ENCODE data around the gene SERPINH1.

The SERPINH1 gene

GRCh38 chr11:75554258-75555022, 7.6 kb upstream of the SERPINH1 start:
- no peak for DNase-seq (ENCODE audit: low read depth, low spot score)

DNA sequence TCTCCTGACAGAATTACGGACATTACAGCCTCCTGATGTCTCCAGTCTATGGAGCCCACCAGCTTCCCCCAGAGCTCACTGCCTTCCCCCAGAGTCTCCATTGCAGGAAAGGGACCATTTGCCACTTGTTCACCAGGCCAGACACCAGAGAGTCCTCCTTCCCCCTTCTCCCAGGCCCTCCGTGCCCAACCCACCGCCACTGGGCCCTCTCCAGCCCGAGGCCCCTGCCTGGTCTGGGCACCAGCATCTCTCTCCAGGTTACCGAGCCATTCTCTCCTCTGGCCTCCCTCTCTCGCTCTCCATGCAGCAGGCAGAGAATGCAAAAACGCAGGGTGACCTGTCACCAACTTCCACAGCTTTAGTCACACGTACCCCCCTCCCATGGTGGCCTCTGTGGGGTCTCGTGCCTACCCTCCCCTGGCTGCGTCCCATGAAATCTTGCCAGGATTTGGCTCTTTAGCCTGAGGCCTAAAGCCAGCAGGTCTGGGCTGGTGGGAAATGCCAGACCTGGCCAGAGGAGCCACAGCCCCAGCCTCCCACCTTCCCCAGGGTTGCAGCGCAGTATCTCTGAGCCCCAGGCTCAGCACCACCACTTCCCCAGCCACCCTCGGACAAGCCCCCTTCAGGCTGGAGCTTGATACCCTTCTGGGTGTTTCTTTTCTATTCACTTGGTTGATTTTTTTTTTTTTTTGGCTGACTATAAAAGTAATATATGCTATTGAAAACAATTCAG, 6.8 kb upstream of the SERPINH1 start:
- DNase-seq (ENCODE audit: low read depth, low spot score) = no peak

GRCh38 chr11:75556275-75556674, 5.8 kb upstream of the SERPINH1 start:
- no peak for DNase-seq (ENCODE audit: low read depth, low spot score)

DNA sequence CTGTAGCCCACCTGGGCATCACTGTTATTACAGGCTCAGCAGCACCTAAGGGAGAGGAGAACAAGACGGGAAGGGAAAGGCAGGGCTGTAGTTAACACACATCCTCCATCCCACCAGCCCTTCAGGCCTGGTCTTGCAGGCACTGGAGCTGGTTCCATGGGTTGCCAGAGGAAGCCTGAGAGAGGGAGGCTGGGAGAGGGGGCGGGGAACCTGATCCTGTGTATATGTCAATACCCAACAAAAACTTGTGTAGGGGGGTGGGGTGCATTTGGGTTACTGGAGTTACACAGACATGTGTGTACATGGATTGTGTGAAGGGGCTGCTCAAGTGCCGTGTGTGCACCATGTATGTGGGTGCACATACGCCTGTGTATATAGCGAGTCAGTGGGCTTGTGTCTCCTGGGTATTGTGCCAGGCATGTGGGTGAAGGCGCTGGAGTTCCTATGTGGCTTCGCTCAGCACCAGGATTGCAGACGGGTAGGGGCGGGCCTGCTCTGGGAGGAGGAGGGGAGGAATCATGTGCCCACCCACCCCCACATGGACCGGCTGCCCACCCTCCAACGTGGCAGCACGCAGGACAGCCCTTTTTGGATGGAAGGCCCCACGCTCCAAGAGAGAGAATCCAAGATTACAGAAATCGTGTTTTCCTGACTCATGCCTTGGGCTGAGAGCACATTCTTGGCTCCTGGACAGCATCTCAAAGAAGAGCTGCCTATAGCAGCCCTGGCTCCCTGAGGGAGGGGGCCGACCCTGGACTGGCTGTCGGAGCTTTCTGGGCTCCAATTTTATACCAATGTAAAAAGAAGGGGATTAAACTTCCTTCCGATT, 4.2 kb upstream of the SERPINH1 start:
- no peak for DNase-seq (ENCODE audit: low read depth, low spot score)

DNA sequence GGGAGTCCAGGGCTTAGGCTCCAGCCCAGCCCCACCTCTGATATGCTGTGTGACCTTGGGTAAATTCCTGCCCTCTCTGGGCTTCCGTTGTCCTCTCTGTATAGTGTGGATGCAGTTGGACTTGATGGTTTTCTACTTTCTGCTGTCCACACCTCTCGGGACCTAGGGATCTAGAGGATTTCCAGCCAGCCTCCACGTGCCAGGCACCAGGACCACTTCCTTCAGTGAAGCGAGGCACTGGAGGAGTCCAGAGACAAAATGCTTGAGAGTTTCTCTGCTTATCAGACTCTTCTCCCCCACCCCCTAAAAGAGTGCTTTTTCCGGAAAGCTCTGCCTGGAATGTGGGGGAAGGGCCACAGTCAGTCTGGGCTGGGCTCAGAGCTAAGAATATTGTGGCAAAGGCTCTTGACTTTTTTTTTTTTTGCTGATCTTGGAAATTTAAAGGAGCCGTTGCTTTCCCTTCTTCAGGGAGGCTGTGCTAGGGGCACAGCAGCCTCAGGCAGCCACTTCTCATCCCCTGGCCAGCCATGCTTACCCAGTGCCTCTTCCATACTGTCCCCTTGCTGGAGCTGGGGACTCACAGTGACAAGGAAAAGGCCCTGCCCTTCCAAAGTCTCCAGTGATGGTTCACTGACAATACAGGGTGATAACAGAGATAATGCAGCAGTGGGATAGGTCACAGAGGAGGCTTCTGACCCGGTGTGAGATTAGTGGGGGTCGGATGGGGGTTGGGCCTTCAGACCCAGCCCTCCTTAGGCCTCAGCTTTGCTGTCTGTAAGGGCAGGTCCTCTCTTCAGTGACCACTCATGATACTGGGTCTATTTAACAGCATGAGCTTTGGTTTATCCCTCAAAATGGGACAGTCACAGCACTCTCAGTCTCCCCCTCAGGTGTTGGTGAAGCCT, 2.9 kb upstream of the SERPINH1 start:
- DNase-seq (ENCODE audit: low read depth, low spot score) = no peak

GRCh38 chr11:75560644-75561043, 1.4 kb upstream of the SERPINH1 start:
- no peak for DNase-seq (ENCODE audit: low read depth, low spot score)

GRCh38 chr11:75561426-75562047, 516 bp upstream of the SERPINH1 start:
- DNase-seq (ENCODE audit: low read depth, low spot score) = no peak

- no peak for DNase-seq (ENCODE audit: low read depth, low spot score)
These were observed 907 bp downstream of the SERPINH1 start for GRCh38 chr11:75562836-75563484.

DNA sequence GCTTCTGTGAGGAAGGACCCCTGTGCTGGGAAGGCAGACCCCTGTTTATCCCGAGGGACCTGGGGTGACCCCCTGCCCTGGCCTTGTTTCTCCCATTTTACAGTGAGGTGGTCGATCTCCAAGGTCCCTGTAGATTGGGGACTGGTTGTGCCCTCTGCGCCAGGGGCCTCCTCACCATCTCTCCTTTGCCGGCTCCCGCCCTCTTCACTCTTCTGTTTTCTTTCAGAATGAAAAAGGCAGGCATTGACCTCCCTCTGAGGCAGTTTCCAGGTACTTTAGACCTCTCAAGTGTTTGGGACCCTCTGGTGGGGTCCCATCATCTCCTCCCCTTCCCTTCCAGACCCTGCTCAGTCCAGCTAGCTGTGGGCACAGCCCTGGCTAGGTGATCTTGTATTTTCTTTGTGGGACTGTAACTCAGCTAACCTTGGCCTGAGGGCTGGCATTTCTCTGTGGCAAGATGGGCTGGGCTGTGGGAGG, 1.5 kb downstream of the SERPINH1 start:
- DNase-seq (ENCODE audit: low read depth, low spot score) = no peak

GRCh38 chr11:75563978-75564552, 2.0 kb downstream of the SERPINH1 start:
- DNase-seq (ENCODE audit: low read depth, low spot score) = no peak

GRCh38 chr11:75565221-75565814, 3.3 kb downstream of the SERPINH1 start:
- DNase-seq (ENCODE audit: low read depth, low spot score) = no peak

DNA sequence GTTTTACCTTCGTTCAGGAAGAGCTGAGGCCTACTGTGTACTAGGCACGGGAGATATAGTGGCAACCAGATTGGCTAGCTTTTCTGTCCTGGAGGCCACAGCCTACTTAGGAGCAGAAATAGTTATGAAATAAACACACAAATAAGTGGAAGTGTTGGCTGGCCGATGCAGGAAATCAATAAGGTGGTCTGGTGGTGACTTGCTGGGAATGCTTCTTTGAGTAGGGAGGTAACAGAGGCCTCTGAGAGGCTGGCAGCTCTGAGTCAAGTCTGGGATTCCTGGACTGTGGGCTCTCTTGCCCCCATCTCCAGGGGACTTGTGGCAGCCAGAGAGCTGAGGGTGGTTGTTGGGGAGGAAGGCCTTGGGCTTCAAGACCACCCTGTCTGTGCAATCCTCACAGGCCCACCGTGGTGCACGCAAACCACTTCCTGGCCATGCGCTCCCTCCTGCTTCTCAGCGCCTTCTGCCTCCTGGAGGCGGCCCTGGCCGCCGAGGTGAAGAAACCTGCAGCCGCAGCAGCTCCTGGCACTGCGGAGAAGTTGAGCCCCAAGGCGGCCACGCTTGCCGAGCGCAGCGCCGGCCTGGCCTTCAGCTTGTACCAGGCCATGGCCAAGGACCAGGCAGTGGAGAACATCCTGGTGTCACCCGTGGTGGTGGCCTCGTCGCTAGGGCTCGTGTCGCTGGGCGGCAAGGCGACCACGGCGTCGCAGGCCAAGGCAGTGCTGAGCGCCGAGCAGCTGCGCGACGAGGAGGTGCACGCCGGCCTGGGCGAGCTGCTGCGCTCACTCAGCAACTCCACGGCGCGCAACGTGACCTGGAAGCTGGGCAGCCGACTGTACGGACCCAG, 4.1 kb downstream of the SERPINH1 start:
- DNase-seq (ENCODE audit: low read depth, low spot score) = no peak

DNA sequence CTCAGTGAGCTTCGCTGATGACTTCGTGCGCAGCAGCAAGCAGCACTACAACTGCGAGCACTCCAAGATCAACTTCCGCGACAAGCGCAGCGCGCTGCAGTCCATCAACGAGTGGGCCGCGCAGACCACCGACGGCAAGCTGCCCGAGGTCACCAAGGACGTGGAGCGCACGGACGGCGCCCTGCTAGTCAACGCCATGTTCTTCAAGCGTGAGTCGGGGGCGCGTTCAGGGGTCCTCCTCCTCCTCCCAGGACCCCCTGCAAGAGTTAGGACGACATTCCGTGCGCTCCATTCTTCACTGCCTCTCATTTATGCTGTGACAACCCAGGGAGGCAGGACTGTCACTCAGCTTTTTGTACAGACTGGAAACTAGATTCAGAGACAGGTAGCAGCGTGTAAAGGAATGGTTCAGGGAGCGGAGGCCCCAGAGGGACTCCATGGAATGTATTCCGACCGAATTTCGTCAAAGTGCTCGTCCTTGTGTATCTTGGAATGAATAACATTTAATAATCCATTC, 4.8 kb downstream of the SERPINH1 start:
- no peak for DNase-seq (ENCODE audit: low read depth, low spot score)

DNA sequence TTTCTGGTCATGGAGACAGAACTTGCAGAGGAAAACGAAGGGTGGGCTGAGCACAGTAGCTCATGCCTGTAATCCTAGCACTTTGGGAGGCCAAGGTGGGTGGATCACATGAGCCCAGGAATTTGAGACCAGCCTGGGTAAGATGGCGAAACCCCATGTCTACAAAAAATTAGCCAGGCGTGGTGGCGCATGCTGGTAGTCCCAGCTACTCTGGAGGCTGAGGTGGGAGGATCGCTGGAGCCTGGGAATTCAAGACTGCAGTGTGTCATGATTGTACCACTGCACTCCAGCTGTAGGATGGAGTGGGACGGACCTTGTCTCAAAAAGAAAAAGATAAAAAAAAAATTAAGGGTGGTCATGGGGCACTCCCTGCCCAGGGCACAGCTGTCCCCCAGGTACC, 5.9 kb downstream of the SERPINH1 start:
- DNase-seq (ENCODE audit: low read depth, low spot score) = no peak

- no peak for DNase-seq (ENCODE audit: low read depth, low spot score)
These were observed 6.7 kb downstream of the SERPINH1 start for GRCh38 chr11:75568616-75569219.

GRCh38 chr11:75570559-75571139, 8.6 kb downstream of the SERPINH1 start:
- DNase-seq (ENCODE audit: low read depth, low spot score) = no peak

- no peak for DNase-seq (ENCODE audit: low read depth, low spot score)
These were observed 9.6 kb downstream of the SERPINH1 start for GRCh38 chr11:75571625-75572024.
